ENCODE data around the gene TMED10. TPM values are rescaled to one million over a fixed set of nuclear protein-coding genes. Genes with fewer than 3 reads are reported as not detected.

TMED10 gene
- total RNA-seq, 1 experiment from 2014 or later: 255 TPM

DNA sequence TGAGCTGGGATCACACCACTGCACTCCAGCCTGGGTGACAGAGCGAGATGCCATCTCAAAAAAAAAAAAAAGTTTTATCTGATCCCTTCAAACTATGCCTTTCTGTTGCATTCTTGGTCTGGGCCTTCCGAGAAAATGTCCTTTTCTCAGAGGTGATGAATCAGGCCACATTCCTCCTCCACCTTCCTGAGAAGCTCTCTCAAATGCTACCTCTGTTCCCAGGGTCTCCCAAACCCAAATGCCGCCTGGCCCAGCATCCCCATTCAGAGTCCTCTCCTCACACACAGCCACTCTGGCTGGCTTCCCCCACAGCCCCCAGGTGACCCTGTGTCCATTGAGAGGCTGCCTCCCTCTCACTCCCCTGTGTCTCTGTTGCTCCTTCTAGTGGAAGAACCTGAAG lies 19.7 kb upstream of the TMED10 start:
- Mint-ChIP-seq H3K27me3 (ENCODE audit: insufficient read depth, unreplicated experiment) (no peaks in the 10 kb centered on the region), H3K27ac (ENCODE audit: unreplicated experiment) (no peak overlapping the region), H3K9me3 (ENCODE audit: unreplicated experiment) (no peaks in the 10 kb centered on the region), H3K36me3 (ENCODE audit: insufficient read depth, unreplicated experiment) (no peaks in the 10 kb centered on the region), H3K4me3 (ENCODE audit: unreplicated experiment) (no peak overlapping the region), H3K4me1 (ENCODE audit: low read depth, unreplicated experiment) (peaks cover 23% of the 10 kb centered on the region)
- BruUV-seq (replicated peaks): no TSS peak
- intact Hi-C loops (cut with micrococcal nuclease; ENCODE audit: unreplicated experiment): loop anchor here (1.0 to 5.0 kb wide), 2 partner anchors 13 to 36 kb away; no protein-coding TSS in a partner anchor
- ChIA-PET POLR2A (no interaction called here), CTCF (no interaction called here)
- Histone ChIP-seq H3K9me3 (no peaks in the 10 kb centered on the region), H3K36me3 (ENCODE audit: control insufficient read depth, insufficient read depth, low read length) (no peaks in the 10 kb centered on the region), H3K4me1 (peaks cover 31% of the 10 kb centered on the region), H3K27me3 (replicated peaks; ENCODE audit: control insufficient read depth, insufficient read depth, low read length) (no peaks in the 10 kb centered on the region), H3K4me3 (ENCODE audit: low read depth, low read length) (no peak overlapping the region)
- TF ChIP-seq CTCF (IDR thresholded peaks at IDR 0.05; ENCODE audit: insufficient read depth in 1 of 2, low read depth in 1 of 2, low read length in 1 of 2, severe bottlenecking in 1 of 2, unreplicated experiment in 1 of 2): no peak
- DNase-seq: no peak

GRCh38 chr14:75191100-75191499 lies 14.7 kb upstream of the TMED10 start:
- Mint-ChIP-seq H3K4me1 (ENCODE audit: low read depth, unreplicated experiment) (peaks cover 2% of the 10 kb centered on the region), H3K4me3 (ENCODE audit: unreplicated experiment) (no peak overlapping the region), H3K27me3 (ENCODE audit: insufficient read depth, unreplicated experiment) (no peaks in the 10 kb centered on the region), H3K27ac (ENCODE audit: unreplicated experiment) (no peak overlapping the region), H3K36me3 (ENCODE audit: insufficient read depth, unreplicated experiment) (no peaks in the 10 kb centered on the region), H3K9me3 (ENCODE audit: unreplicated experiment) (no peaks in the 10 kb centered on the region)
- Histone ChIP-seq H3K36me3 (ENCODE audit: control insufficient read depth, insufficient read depth, low read length) (no peaks in the 10 kb centered on the region), H3K9me3 (no peaks in the 10 kb centered on the region), H3K4me3 (ENCODE audit: low read depth, low read length) (no peak overlapping the region), H3K4me1 (peaks cover under 1% of the 10 kb centered on the region), H3K27me3 (replicated peaks; ENCODE audit: control insufficient read depth, insufficient read depth, low read length) (no peaks in the 10 kb centered on the region)
- ChIA-PET CTCF (no interaction called here), POLR2A (no interaction called here)
- BruUV-seq (replicated peaks): no TSS peak
- intact Hi-C loops (cut with micrococcal nuclease; ENCODE audit: unreplicated experiment): no loop called here
- DNase-seq: no peak
- TF ChIP-seq CTCF (IDR thresholded peaks at IDR 0.05; ENCODE audit: insufficient read depth in 1 of 2, low read depth in 1 of 2, low read length in 1 of 2, severe bottlenecking in 1 of 2, unreplicated experiment in 1 of 2): no peak

DNA sequence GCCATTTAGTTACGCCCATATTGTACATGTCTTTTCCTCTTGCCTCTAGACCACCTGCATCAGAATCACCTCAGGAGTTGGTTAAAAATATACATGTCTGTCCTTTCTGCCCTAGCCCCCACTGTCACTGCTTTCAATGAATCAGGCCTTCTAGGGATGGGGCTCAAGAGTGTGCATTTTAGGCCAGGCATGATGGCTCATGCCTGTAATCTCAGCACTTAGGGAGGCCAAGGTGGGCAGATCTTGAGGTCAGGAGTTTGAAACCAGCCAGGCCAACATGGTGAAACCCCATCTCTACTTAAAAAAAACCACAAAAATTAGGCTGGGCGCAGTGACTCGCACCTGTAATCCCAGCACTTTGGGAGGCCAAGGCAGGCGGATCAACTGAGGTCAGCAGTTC lies 13.6 kb upstream of the TMED10 start:
- no peak overlapping the region for H3K27ac Mint-ChIP-seq (ENCODE audit: unreplicated experiment)

More for the DNA sequence above, 13.6 kb upstream of the TMED10 start:
- ChIA-PET CTCF (no interaction called here), POLR2A (no interaction called here)
- no peaks in the 10 kb centered on the region for H3K27me3 Mint-ChIP-seq (ENCODE audit: insufficient read depth, unreplicated experiment)
- no peak for TF ChIP-seq CTCF (IDR thresholded peaks at IDR 0.05; ENCODE audit: insufficient read depth in 1 of 2, low read depth in 1 of 2, low read length in 1 of 2, severe bottlenecking in 1 of 2, unreplicated experiment in 1 of 2)
- H3K9me3 Mint-ChIP-seq (ENCODE audit: unreplicated experiment): no peaks in the 10 kb centered on the region
- H3K9me3 ChIP-seq: no peaks in the 10 kb centered on the region
- H3K4me3 ChIP-seq (ENCODE audit: low read depth, low read length): no peak overlapping the region
- intact Hi-C loops (cut with micrococcal nuclease; ENCODE audit: unreplicated experiment): no loop called here
- H3K27me3 ChIP-seq (replicated peaks; ENCODE audit: control insufficient read depth, insufficient read depth, low read length): no peaks in the 10 kb centered on the region
- peaks cover 5% of the 10 kb centered on the region for H3K4me1 ChIP-seq
- DNase-seq: no peak
- no peaks in the 10 kb centered on the region for H3K4me1 Mint-ChIP-seq (ENCODE audit: low read depth, unreplicated experiment)
- H3K4me3 Mint-ChIP-seq (ENCODE audit: unreplicated experiment): no peak overlapping the region
- BruUV-seq (replicated peaks): no TSS peak
- no peaks in the 10 kb centered on the region for H3K36me3 ChIP-seq (ENCODE audit: control insufficient read depth, insufficient read depth, low read length)
- no peaks in the 10 kb centered on the region for H3K36me3 Mint-ChIP-seq (ENCODE audit: insufficient read depth, unreplicated experiment)
